Measurements from ENCODE around the gene ENDOG.
"Not testable (repeated sequence)": the region's sequence is repeated elsewhere in the genome, so short reads cannot be mapped to it uniquely, and the experiment has no call there.

The ENDOG gene

GRCh38 chr9:128788445-128788844 is 29.9 kb upstream of the ENDOG start:
- no peak for DNase-seq (ENCODE audit: low read depth in 2 of 2)
- no peak for TF ChIP-seq CTCF (IDR thresholded peaks at IDR 0.05; ENCODE audit: low read depth, low read length)
- peak overlapping the region; percentile 100 for H3K4me3 ChIP-seq (replicated peaks in 1 of 2; ENCODE audit: low read depth in 2 of 2, low read length in 2 of 2)

- H3K4me3 ChIP-seq (replicated peaks in 1 of 2; ENCODE audit: low read depth in 2 of 2, low read length in 2 of 2) = no peak overlapping the region
Measured at GRCh38 chr9:128790536-128790935, 27.8 kb upstream of the ENDOG start.

GRCh38 chr9:128792134-128792533 is 26.2 kb upstream of the ENDOG start:
- TF ChIP-seq CTCF (IDR thresholded peaks at IDR 0.05; ENCODE audit: low read depth, low read length) = no peak
- no peak for DNase-seq (ENCODE audit: low read depth in 2 of 2)

More at GRCh38 chr9:128790536-128790935, 27.8 kb upstream of the ENDOG start:
- no peak for TF ChIP-seq CTCF (IDR thresholded peaks at IDR 0.05; ENCODE audit: low read depth, low read length)
- no peak for DNase-seq (ENCODE audit: low read depth in 2 of 2)

GRCh38 chr9:128792978-128793686 is 25.2 kb upstream of the ENDOG start:
- no peak overlapping the region for H3K4me3 ChIP-seq (replicated peaks in 1 of 2; ENCODE audit: low read depth in 2 of 2, low read length in 2 of 2)
- no peak for DNase-seq (ENCODE audit: low read depth in 2 of 2)
- TF ChIP-seq CTCF (IDR thresholded peaks at IDR 0.05; ENCODE audit: low read depth, low read length) = no peak

More at GRCh38 chr9:128792134-128792533, 26.2 kb upstream of the ENDOG start:
- H3K4me3 ChIP-seq (replicated peaks in 1 of 2; ENCODE audit: low read depth in 2 of 2, low read length in 2 of 2) = no peak overlapping the region

GRCh38 chr9:128794961-128795360 is 23.3 kb upstream of the ENDOG start:
- not testable (repeated sequence) for DNase-seq (ENCODE audit: low read depth in 2 of 2)

GRCh38 chr9:128798896-128799295 is 19.4 kb upstream of the ENDOG start:
- TF ChIP-seq CTCF (IDR thresholded peaks at IDR 0.05; ENCODE audit: low read depth, low read length) = no peak
- no peak for DNase-seq (ENCODE audit: low read depth in 2 of 2)
- no peak overlapping the region for H3K4me3 ChIP-seq (replicated peaks in 1 of 2; ENCODE audit: low read depth in 2 of 2, low read length in 2 of 2)

More at GRCh38 chr9:128794961-128795360, 23.3 kb upstream of the ENDOG start:
- H3K4me3 ChIP-seq (replicated peaks in 1 of 2; ENCODE audit: low read depth in 2 of 2, low read length in 2 of 2) = not testable (repeated sequence)

GRCh38 chr9:128800061-128800460 is 18.2 kb upstream of the ENDOG start:
- DNase-seq (ENCODE audit: low read depth in 2 of 2) = no peak
- no peak for TF ChIP-seq CTCF (IDR thresholded peaks at IDR 0.05; ENCODE audit: low read depth, low read length)
- H3K4me3 ChIP-seq (replicated peaks in 1 of 2; ENCODE audit: low read depth in 2 of 2, low read length in 2 of 2) = no peak overlapping the region
